HG03575 (cell line): ENCODE measurements around the gene PPP1R12B.
"Not testable (repeated sequence)": the region's sequence is repeated elsewhere in the genome, so short reads cannot be mapped to it uniquely, and the experiment has no call there.

Experiments
- ATAC-seq: cut with Tn5 transposase; IDR thresholded peaks from one replicate; pipeline ENCODE4 v1.9.1; 2021; ENCODE audit not compliant: unreplicated experiment, insufficient number of reproducible peaks, low FRiP score; ENCODE audit errors: extremely low read depth

Gene PPP1R12B

GRCh38 chr1:202467381-202467780, 118.9 kb downstream of the PPP1R12B start:
- not testable (repeated sequence) for ATAC-seq

- not testable (repeated sequence) for ATAC-seq
Measured at GRCh38 chr1:202468695-202469094, 120.2 kb downstream of the PPP1R12B start.

GRCh38 chr1:202469123-202469522, 120.6 kb downstream of the PPP1R12B start:
- not testable (repeated sequence) for ATAC-seq

GRCh38 chr1:202471246-202471645, 122.7 kb downstream of the PPP1R12B start:
- no peak for ATAC-seq

GRCh38 chr1:202472347-202473124, 124.0 kb downstream of the PPP1R12B start:
- not testable (repeated sequence) for ATAC-seq

GRCh38 chr1:202473266-202474045, 125.0 kb downstream of the PPP1R12B start:
- ATAC-seq: not testable (repeated sequence)

GRCh38 chr1:202479661-202480060, 131.2 kb downstream of the PPP1R12B start:
- not testable (repeated sequence) for ATAC-seq

- ATAC-seq: not testable (repeated sequence)
Measured at GRCh38 chr1:202480640-202481039, 132.1 kb downstream of the PPP1R12B start.

GRCh38 chr1:202483362-202483761, 134.9 kb downstream of the PPP1R12B start:
- ATAC-seq: not testable (repeated sequence)

GRCh38 chr1:202484032-202484431, 135.5 kb downstream of the PPP1R12B start:
- not testable (repeated sequence) for ATAC-seq

- not testable (repeated sequence) for ATAC-seq
Measured at GRCh38 chr1:202484820-202485219, 136.3 kb downstream of the PPP1R12B start.

- ATAC-seq: not testable (repeated sequence)
Measured at GRCh38 chr1:202488178-202488649, 139.7 kb downstream of the PPP1R12B start.

GRCh38 chr1:202489101-202489500, 140.6 kb downstream of the PPP1R12B start:
- ATAC-seq: not testable (repeated sequence)

GRCh38 chr1:202493112-202493511, 144.6 kb downstream of the PPP1R12B start:
- ATAC-seq: not testable (repeated sequence)

GRCh38 chr1:202498542-202498941, 150.0 kb downstream of the PPP1R12B start:
- no peak for ATAC-seq

GRCh38 chr1:202499997-202500396, 151.5 kb downstream of the PPP1R12B start:
- ATAC-seq: not testable (repeated sequence)

GRCh38 chr1:202501281-202501680, 152.8 kb downstream of the PPP1R12B start:
- ATAC-seq: no peak

- ATAC-seq: no peak
Measured at GRCh38 chr1:202505356-202505755, 156.9 kb downstream of the PPP1R12B start.

GRCh38 chr1:202505880-202506575, 157.5 kb downstream of the PPP1R12B start:
- ATAC-seq: not testable (repeated sequence)
